Fibroblast of pulmonary artery (primary cell): ENCODE results near the gene NUDT8.

Experiments used
- DNase-seq: peaks from one replicate; pipeline ENCODE4 v3.0.0-alpha.2; 2010; ENCODE audit warnings: low read depth
- H3K4me3 ChIP-seq: replicated peaks from 2 replicates; pipeline ENCODE4 v1.5.1; 2011; ENCODE audit warnings: low read depth, mild to moderate bottlenecking, control low read depth, low read length, moderate library complexity
- CTCF ChIP-seq: IDR thresholded peaks from 2 replicates; pipeline ENCODE4 v1.5.1; 2011; ENCODE audit warnings: mild to moderate bottlenecking, control low read depth, low read length, inconsistent platforms; ENCODE audit errors: missing control alignments

Gene NUDT8

DNA sequence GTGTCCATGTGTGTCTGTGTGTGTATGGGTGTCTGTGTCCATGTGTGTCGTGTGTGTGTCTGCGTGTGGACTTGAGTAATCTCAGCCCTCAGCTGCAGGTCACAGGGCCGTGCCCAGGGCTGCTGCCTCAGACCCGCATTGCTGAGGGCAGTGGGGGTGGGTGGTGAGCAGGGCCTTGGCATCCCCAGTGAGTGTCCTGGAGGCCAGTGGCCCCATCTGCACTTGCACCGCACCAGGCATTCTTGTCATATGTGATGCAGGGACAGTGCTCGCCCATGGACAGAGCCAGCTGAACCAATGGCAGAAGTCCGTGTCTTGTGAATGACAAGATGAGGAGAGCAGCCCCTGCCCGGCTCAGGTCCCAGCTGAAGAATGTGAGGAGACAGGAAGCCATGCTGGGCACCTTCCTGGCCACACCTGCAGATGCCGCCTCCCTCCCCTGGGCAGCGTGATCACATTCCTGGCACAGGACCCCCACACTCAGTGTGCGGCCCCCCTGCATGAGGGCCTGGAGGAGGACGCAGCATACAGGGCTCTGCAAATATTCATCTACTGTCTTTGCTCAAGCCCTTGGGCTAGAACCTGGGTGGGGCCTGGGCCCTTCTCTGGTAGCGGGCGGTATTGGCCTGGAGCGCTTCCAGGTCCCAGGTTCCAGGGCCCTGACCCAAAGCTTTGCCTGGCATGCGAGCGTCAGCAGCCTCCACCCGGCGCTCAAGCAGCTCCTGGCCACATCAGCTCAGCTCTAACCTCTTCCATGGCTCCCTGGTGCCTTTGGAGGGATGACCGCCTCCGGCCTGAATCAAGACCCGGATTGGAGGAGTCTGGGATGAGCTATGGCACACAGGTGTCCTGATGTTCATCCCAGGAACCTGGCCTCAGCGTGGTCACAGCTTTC, 40.8 kb upstream of the NUDT8 start:
- no peak for TF ChIP-seq CTCF
- no peak for DNase-seq
- H3K4me3 ChIP-seq = no peak overlapping the region

DNA sequence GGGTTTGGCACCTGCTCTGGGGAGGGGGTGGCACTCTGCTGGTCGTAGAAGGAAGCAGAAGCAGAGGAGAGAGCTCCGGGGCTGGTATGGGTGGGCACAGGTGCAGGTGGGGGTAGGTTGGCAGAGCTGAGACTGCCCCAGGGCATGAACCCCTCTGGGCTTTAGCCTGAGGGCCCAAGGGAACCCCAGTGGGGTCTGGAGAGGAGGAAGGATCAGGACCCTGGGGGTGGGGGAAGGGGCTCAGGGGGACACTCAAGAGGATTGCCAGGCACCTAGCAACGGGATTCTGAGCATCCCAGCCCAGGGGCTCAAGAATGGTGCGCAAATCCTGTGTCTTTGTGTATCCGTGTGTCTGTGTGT, 38.4 kb upstream of the NUDT8 start:
- H3K4me3 ChIP-seq = no peak overlapping the region
- no peak for DNase-seq

GRCh38 chr11:67667490-67668191, 37.9 kb upstream of the NUDT8 start:
- TF ChIP-seq CTCF = no peak
- no peak for DNase-seq
- H3K4me3 ChIP-seq = no peak overlapping the region

More for the DNA sequence above, 38.4 kb upstream of the NUDT8 start:
- no peak for TF ChIP-seq CTCF

DNA sequence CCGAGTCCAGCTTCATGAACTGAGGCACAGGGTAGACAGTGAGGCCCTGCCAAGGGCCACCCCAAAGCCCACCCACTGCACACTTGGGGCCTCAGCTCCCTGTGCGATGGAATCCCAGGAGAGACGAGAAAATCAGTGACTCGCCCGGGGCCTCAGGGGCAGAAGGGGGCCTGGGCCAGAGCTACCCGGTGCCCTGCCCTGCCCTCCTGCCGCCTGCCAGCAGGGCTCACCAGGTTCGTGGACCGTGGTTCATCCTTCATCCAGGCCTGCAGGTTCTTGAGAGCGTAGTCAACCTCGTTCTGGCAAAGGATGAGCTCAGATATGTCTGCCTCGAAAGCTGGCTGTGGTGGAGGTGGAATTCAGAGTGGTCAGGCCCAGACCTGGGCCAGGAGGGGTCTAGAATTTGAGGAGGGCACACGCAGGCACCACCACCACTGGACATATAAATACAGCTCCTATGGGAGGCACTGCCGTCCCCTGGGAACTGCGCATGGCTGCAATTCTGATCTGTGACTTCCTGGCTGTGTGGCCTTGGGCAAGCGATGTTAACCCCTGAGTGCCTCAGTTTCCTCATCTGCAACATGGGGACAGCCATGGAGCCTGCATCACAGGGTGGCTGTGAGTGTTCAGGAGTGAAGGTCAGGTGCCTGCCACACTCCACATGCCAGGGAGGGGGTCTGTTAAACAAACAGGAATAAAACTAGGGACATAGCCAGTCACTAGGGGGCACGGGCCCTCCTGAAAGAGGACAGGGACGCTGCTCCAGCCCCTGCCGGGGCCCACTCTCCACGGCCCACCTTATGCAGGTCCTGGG, 37.1 kb upstream of the NUDT8 start:
- DNase-seq = no peak
- TF ChIP-seq CTCF = no peak
- no peak overlapping the region for H3K4me3 ChIP-seq

- no peak for DNase-seq
- TF ChIP-seq CTCF = no peak
- H3K4me3 ChIP-seq = no peak overlapping the region
Observed at GRCh38 chr11:67666303-67666645, 36.5 kb upstream of the NUDT8 start.

GRCh38 chr11:67665541-67666302, 36.0 kb upstream of the NUDT8 start:
- no peak for TF ChIP-seq CTCF
- no peak overlapping the region for H3K4me3 ChIP-seq
- DNase-seq = no peak
